ENCODE results near the gene AP3B1.
"Not testable (repeated sequence)": the region's sequence is repeated elsewhere in the genome, so short reads cannot be mapped to it uniquely, and the experiment has no call there.

- TF ChIP-seq, protein P1, sequence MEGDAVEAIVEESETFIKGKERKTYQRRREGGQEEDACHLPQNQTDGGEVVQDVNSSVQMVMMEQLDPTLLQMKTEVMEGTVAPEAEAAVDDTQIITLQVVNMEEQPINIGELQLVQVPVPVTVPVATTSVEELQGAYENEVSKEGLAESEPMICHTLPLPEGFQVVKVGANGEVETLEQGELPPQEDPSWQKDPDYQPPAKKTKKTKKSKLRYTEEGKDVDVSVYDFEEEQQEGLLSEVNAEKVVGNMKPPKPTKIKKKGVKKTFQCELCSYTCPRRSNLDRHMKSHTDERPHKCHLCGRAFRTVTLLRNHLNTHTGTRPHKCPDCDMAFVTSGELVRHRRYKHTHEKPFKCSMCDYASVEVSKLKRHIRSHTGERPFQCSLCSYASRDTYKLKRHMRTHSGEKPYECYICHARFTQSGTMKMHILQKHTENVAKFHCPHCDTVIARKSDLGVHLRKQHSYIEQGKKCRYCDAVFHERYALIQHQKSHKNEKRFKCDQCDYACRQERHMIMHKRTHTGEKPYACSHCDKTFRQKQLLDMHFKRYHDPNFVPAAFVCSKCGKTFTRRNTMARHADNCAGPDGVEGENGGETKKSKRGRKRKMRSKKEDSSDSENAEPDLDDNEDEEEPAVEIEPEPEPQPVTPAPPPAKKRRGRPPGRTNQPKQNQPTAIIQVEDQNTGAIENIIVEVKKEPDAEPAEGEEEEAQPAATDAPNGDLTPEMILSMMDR (IDR thresholded peaks at IDR 0.05): not testable (repeated sequence)
- not testable (repeated sequence) for TF ChIP-seq POLR2A (IDR thresholded peaks at IDR 0.05)
Measured at GRCh38 chr5:78067581-78067980, 226.9 kb downstream of the AP3B1 start.
